HepG2 (cell line): Measurements from ENCODE around the gene ZNF444. TPM values are rescaled to one million over a fixed set of nuclear protein-coding genes. Genes with fewer than 3 reads are reported as not detected.

Source experiments
- ATAC-seq: fragments of 200-7000 bp; cut with Tn5 transposase; 3 replicates; pipeline ENCODE4 v1.9.1; 2020; ENCODE audit warnings: mild to moderate bottlenecking, moderate library complexity
- BruUV-seq: library from RNA; stranded (reverse); fragments of 400-500 nt; replicated peaks from 2 replicates; lab custom pipeline; 2021; lab: Mats Ljungman, UMichigan
- CTCF ChIA-PET: fragments of 300-600 bp; formaldehyde crosslinking; extraction: SDS; loops from one replicate; lab custom pipeline; 2021; ENCODE audit warnings: low total read pairs, inconsistent platforms, low intra/inter-chr PET ratio; lab: Yijun Ruan, JAX
- POLR2A ChIA-PET: fragments of 350-600 bp; sonication (Branson Sonifier 250); formaldehyde crosslinking; loops from one replicate; lab custom pipeline; 2020; ENCODE audit warnings: antibody characterized with exemption, inconsistent platforms; lab: Yijun Ruan, JAX
- DNase-seq: peaks from one replicate; pipeline ENCODE4 v3.0.0-alpha.2; 2015; ENCODE audit warnings: low spot score
- FAIRE-seq: peaks from 3 replicates; lab custom pipeline; 2011; peaks lifted over from hg19 to GRCh38; lab: Jason Lieb, UNC
- H2AFZ ChIP-seq: one replicate; pipeline ENCODE4 v1.6.1; 2011; ENCODE audit warnings: low read length, inconsistent platforms
- H3K27ac ChIP-seq: fragments of 300-600 bp; 3 replicates; pipeline ENCODE4 v1.8.0; 2011; ENCODE audit warnings: mixed run types, mild to moderate bottlenecking, mixed read lengths, low read length, inconsistent platforms; ENCODE audit not compliant: insufficient read depth; ENCODE audit errors: extremely low read length
- H3K27me3 ChIP-seq, 2 experiments: fragments of 200-600 bp in 1 of 2; 2 replicates in 1 of 2; 3 replicates in 1 of 2; pipeline versions ENCODE4 v1.6.0 to v1.8.0; 2011; ENCODE audit warnings: low read length in 2 of 2, mild to moderate bottlenecking in 2 of 2, moderate library complexity in 2 of 2, inconsistent platforms in 1 of 2; ENCODE audit not compliant: insufficient read depth in 2 of 2, control insufficient read depth in 1 of 2
- H3K36me3 ChIP-seq, 2 experiments: fragments of 200-600 bp in 1 of 2; replicated peaks in 1 of 2; 2 replicates in 1 of 2; 3 replicates in 1 of 2; pipeline versions ENCODE4 v1.5.1 to v1.8.0; 2011; ENCODE audit warnings: low read length in 2 of 2, inconsistent platforms in 1 of 2; ENCODE audit not compliant: insufficient read depth in 2 of 2, control insufficient read depth in 1 of 2
- H3K4me1 ChIP-seq: 2 replicates; pipeline ENCODE4 v1.5.1; 2012; ENCODE audit warnings: low read length, inconsistent platforms; ENCODE audit not compliant: insufficient read depth
- H3K4me2 ChIP-seq: 2 replicates; pipeline ENCODE4 v1.6.0; 2011; ENCODE audit warnings: low read depth, low read length, inconsistent platforms
- H3K4me3 ChIP-seq, 3 experiments: fragments of 200-600 bp in 1 of 3; sonication (generic), shearing (Covaris generic) in 1 of 3; replicated peaks in 1 of 3; 2 replicates each; pipeline ENCODE4 v1.5.1; 2011 to 2016; ENCODE audit warnings: low read length in 3 of 3, inconsistent platforms in 2 of 3, low read depth in 2 of 3, mild to moderate bottlenecking in 2 of 3, control low read depth in 1 of 3, mixed read lengths in 1 of 3; ENCODE audit not compliant: insufficient read depth in 1 of 3
- H3K79me2 ChIP-seq: one replicate; pipeline ENCODE4 v1.6.1; 2011; ENCODE audit warnings: low read length, inconsistent platforms; ENCODE audit not compliant: insufficient read depth
- H3K9ac ChIP-seq: 2 replicates; pipeline ENCODE4 v1.6.0; 2011; ENCODE audit warnings: mild to moderate bottlenecking, low read depth, low read length, inconsistent platforms; ENCODE audit not compliant: insufficient read depth
- H3K9me3 ChIP-seq: 2 replicates; pipeline ENCODE4 v1.5.1; 2012; ENCODE audit warnings: mild to moderate bottlenecking, low read length
- H4K20me1 ChIP-seq: 2 replicates; pipeline ENCODE4 v1.6.0; 2011; ENCODE audit warnings: inconsistent platforms, mild to moderate bottlenecking, low read length, moderate library complexity; ENCODE audit not compliant: insufficient read depth
- ADNP ChIP-seq: sonication (generic); formaldehyde crosslinking; IDR thresholded peaks from 2 replicates; pipeline ENCODE4 v1.4.0; 2020; ENCODE audit warnings: missing genetic modification reagents
- GRHL1 ChIP-seq: sonication (generic); formaldehyde crosslinking; conservative IDR thresholded peaks from 2 replicates; pipeline ENCODE4 v1.8.0; 2022; ENCODE audit warnings: missing genetic modification reagents
- JUND ChIP-seq: sonication (generic); formaldehyde crosslinking; IDR thresholded peaks from 2 replicates; pipeline ENCODE4 v1.8.0; 2022; ENCODE audit warnings: mild to moderate bottlenecking, missing genetic modification reagents
- NFIB ChIP-seq: sonication (generic); formaldehyde crosslinking; IDR thresholded peaks from 2 replicates; pipeline ENCODE4 v1.9.0; 2021; ENCODE audit warnings: missing genetic modification reagents, mild to moderate bottlenecking, borderline replicate concordance
- POLR2AphosphoS2 ChIP-seq: IDR thresholded peaks from 2 replicates; pipeline ENCODE4 v1.6.1; 2011; ENCODE audit warnings: low read depth, low read length, improper control_type of control experiment
- SOX6 ChIP-seq, 2 experiments: fragments of 450-650 bp in 1 of 2; sonication (generic) in 1 of 2; formaldehyde crosslinking in 1 of 2; IDR thresholded peaks; 2 replicates each; pipeline versions ENCODE4 v1.4.0 to v1.6.1; 2017 to 2020; ENCODE audit warnings: antibody characterized with exemption in 1 of 2, mild to moderate bottlenecking in 1 of 2, missing genetic modification reagents in 1 of 2
- SUZ12 ChIP-seq: fragments of 150-350 bp; IDR thresholded peaks from 2 replicates; pipeline ENCODE4 v1.6.1; 2014; ENCODE audit warnings: low read depth, low read length
- ZBTB25 ChIP-seq: IDR thresholded peaks from 2 replicates; pipeline ENCODE4 v1.6.1; 2018; ENCODE audit warnings: missing genetic modification reagents
- ZNF296 ChIP-seq: sonication (generic); formaldehyde crosslinking; conservative IDR thresholded peaks from 2 replicates; pipeline ENCODE4 v1.5.0; 2020; ENCODE audit warnings: mild to moderate bottlenecking, missing genetic modification reagents
- ZNF326 ChIP-seq: sonication (generic); formaldehyde crosslinking; IDR thresholded peaks from 2 replicates; pipeline ENCODE4 v1.4.0; 2020; ENCODE audit warnings: missing genetic modification reagents, borderline replicate concordance
- ZNF468 ChIP-seq: sonication (generic); formaldehyde crosslinking; IDR thresholded peaks from 2 replicates; pipeline ENCODE4 v1.8.0; 2022; ENCODE audit warnings: mild to moderate bottlenecking, moderate library complexity, missing genetic modification reagents
- ZNF557 ChIP-seq: sonication (generic); formaldehyde crosslinking; IDR thresholded peaks from 2 replicates; pipeline ENCODE4 v1.4.0; 2020; ENCODE audit warnings: missing genetic modification reagents
- ZNF569 ChIP-seq: sonication (generic); formaldehyde crosslinking; IDR thresholded peaks from 2 replicates; pipeline ENCODE4 v1.5.0; 2020; ENCODE audit warnings: mild to moderate bottlenecking, missing genetic modification reagents, moderate library complexity, borderline replicate concordance
- ZNF574 ChIP-seq: sonication (generic); formaldehyde crosslinking; IDR thresholded peaks from 2 replicates; pipeline ENCODE4 v1.4.0; 2020; ENCODE audit warnings: missing genetic modification reagents
- ZSCAN9 ChIP-seq: IDR thresholded peaks from 2 replicates; pipeline ENCODE4 v1.6.1; 2016; ENCODE audit warnings: borderline replicate concordance
- WGBS: methylation state at CpG from one replicate; pipeline ENCODE4 v1.1.6; 2017; ENCODE audit warnings: low lambda C conversion rate; 5-methylcytosine and 5-hydroxymethylcytosine counted together
- in situ Hi-C: cut with HindIII; loops from 2 replicates; pipeline ENCODE4 v1.10.0; 2017; ENCODE audit warnings: low pct_unique_long_range_greater_than_20kb; ENCODE audit not compliant: extremely low pct_ligation_motif_present
- intact Hi-C: fragments of 100-400 bp; cut with micrococcal nuclease; formaldehyde crosslinking; loops from one replicate; pipeline ENCODE4 v1.10.0; 2022; ENCODE audit not compliant: unreplicated experiment
- polyA plus RNA-seq, 8 experiments: library from polyadenylated mRNA; depleted of rRNA in 3 of 8; stranded (reverse) in 7 of 8; unstranded in 1 of 8; fragments of >200 nt; fragmentation: Illumina TruSeq in 4 of 8; extraction: Trizol in 4 of 8; gene quantifications; 2 replicates each; pipeline versions ENCODE4 v1.2.1 to v1.2.3, GENCODE V29; 2011 to 2016; ENCODE audit warnings: low read depth in 4 of 8, missing spikeins in 1 of 8, mixed read lengths in 1 of 8; ENCODE audit not compliant: insufficient read depth in 1 of 8
- total RNA-seq, 5 experiments: library from RNA; depleted of rRNA; stranded (reverse); fragments of >200 nt; fragmentation: Illumina TruSeq; extraction: Trizol; gene quantifications; 2 replicates each; pipeline ENCODE4 v1.2.3, GENCODE V29; 2016; ENCODE audit warnings: low read depth in 1 of 5
- TF ChIP-seq, protein P1 (sequence below): sonication (generic); formaldehyde crosslinking; IDR thresholded peaks from 2 replicates; pipeline ENCODE4 v1.5.0; 2020; ENCODE audit warnings: missing genetic modification reagents

Gene ZNF444
- total and polyA plus RNA-seq, 2 of the 13 experiments (the other 11 are each of a cell fraction or from before 2014, with no cell fraction given), result 27.4 to 30.3 TPM

GRCh38 chr19:56110515-56111448 lies 30.3 kb upstream of the ZNF444 start:
- Histone ChIP-seq H3K27ac (peak overlapping the region; percentile 83), H3K36me3 (peaks cover 6 to 14% of the 10 kb centered on the region in 2 experiments; a peak in 4 of 5 replicates), H3K4me2 (peak overlapping the region; percentile 73), H2AFZ (no peak overlapping the region), H3K4me1 (peaks cover 90% of the 10 kb centered on the region), H3K27me3 (no peaks in the 10 kb centered on the region), H3K4me3 (peak overlapping the region; percentile 23 to 57 (median 41); a peak in 5 of 6 replicates), H4K20me1 (peaks cover 88% of the 10 kb centered on the region), H3K9ac (peak overlapping the region; percentile 50), H3K9me3 (no peaks in the 10 kb centered on the region), H3K79me2 (peaks cover 90% of the 10 kb centered on the region)
- DNase-seq (peak; percentile 78), FAIRE-seq (peak; percentile 84), ATAC-seq (peak; percentile 90)
- ChIA-PET CTCF (no interaction called here), POLR2A (interaction anchor here (0.6 to 3.7 kb wide), 10 partner anchors 9 to 204 kb away, joined by 3 to 58 read pairs (median 10); partner anchors contain the start of genes ZNF444, ZNF787 and ZSCAN5A)
- WGBS, result 2% methylated on average over 7 of the region's 12 CpGs
- BruUV-seq, result no TSS peak
- intact Hi-C loops, result loop anchor here (1.0 to 5.0 kb wide), 3 partner anchors 11 to 773 kb away; partner anchors contain the start of genes KMT5C and ZNF787
- in situ Hi-C loops, result no loop called here
- no peak for TF ChIP-seq SOX6 (IDR thresholded peaks at IDR 0.05)
- peak; percentile 42; the same call in 1 of the 2 replicates for TF ChIP-seq SOX6 (CRISPR knock-in tag; IDR thresholded peaks at IDR 0.05)
- peak; percentile 17; the same call in 1 of the 2 replicates for TF ChIP-seq ZNF326 (CRISPR knock-in tag)
- TF ChIP-seq ZNF574 (CRISPR knock-in tag), result peak; percentile 73
- TF ChIP-seq POLR2AphosphoS2, result no peak
- peak; percentile 9; the same call in 1 of the 2 replicates for TF ChIP-seq ADNP (CRISPR knock-in tag)
- TF ChIP-seq ZNF468 (CRISPR knock-in tag), result no peak
- TF ChIP-seq, protein P1, sequence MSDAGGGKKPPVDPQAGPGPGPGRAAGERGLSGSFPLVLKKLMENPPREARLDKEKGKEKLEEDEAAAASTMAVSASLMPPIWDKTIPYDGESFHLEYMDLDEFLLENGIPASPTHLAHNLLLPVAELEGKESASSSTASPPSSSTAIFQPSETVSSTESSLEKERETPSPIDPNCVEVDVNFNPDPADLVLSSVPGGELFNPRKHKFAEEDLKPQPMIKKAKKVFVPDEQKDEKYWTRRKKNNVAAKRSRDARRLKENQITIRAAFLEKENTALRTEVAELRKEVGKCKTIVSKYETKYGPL (CRISPR knock-in tag), result no peak
- no peak for TF ChIP-seq ZBTB25 (CRISPR knock-in tag)
- no peak; the same call in 1 of the 2 replicates for TF ChIP-seq JUND
- TF ChIP-seq GRHL1, result no peak
- peak; percentile 73 for TF ChIP-seq ZNF557 (CRISPR knock-in tag)
- peak; percentile 64; the same call in 1 of the 2 replicates for TF ChIP-seq ZNF296
- TF ChIP-seq ZSCAN9 (CRISPR knock-in tag), result no peak
- TF ChIP-seq SUZ12, result no peak
- no peak for TF ChIP-seq NFIB (CRISPR knock-in tag)
- TF ChIP-seq ZNF569 (CRISPR knock-in tag), result no peak
